Stimulated activated naive CD8-positive, alpha-beta T cell treated with anti-CD3 and anti-CD28 coated beads, Interleukin-15, Interleukin-2, amounts not matched to agents 100 ng/mL and 50 ng/mL, for 24 hours (primary cell): ENCODE measurements around the gene PAPSS2.
"Not testable (repeated sequence)": the region's sequence is repeated elsewhere in the genome, so short reads cannot be mapped to it uniquely, and the experiment has no call there.

ENCODE experiments used
- H3K27ac Mint-ChIP-seq: one replicate; pipeline ENCODE4 v1.8.0; 2021; ENCODE audit warnings: mild to moderate bottlenecking, mixed read lengths
- H3K27me3 Mint-ChIP-seq: one replicate; pipeline ENCODE4 v1.8.0; 2021; ENCODE audit warnings: mixed read lengths
- H3K36me3 Mint-ChIP-seq: one replicate; pipeline ENCODE4 v1.8.0; 2021; ENCODE audit warnings: low read depth, mixed read lengths
- H3K4me1 Mint-ChIP-seq: one replicate; pipeline ENCODE4 v1.8.0; 2021; ENCODE audit warnings: low read depth, mixed read lengths
- H3K4me3 Mint-ChIP-seq: one replicate; pipeline ENCODE4 v1.8.0; 2021; ENCODE audit warnings: mild to moderate bottlenecking, mixed read lengths
- H3K9me3 Mint-ChIP-seq: one replicate; pipeline ENCODE4 v1.8.0; 2021; ENCODE audit warnings: mixed read lengths

PAPSS2 gene

DNA sequence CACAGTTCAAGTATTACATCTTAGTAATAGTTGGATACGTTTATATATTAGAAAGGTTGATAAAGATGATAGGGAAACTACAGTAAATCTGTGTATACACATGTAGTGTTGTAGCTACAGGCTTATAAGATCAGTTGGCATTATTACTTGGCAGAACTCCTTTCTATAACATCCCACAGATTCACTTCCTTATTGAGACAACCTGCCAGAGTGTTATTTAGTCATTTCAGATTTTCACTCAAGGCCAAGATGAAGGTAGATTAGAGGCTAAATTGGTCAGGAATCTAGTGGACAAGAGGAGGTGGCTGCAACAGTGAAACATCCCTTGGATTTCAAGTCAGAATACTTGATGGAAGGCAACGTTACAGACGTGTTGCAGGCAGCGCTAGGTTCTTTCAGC is 63.0 kb downstream of the PAPSS2 start:
- peaks cover 10% of the 10 kb centered on the region for H3K4me1 Mint-ChIP-seq
- no peak overlapping the region for H3K27ac Mint-ChIP-seq
- no peaks in the 10 kb centered on the region for H3K36me3 Mint-ChIP-seq
- H3K27me3 Mint-ChIP-seq = peaks cover 17% of the 10 kb centered on the region
- no peaks in the 10 kb centered on the region for H3K9me3 Mint-ChIP-seq
- H3K4me3 Mint-ChIP-seq = no peak overlapping the region

DNA sequence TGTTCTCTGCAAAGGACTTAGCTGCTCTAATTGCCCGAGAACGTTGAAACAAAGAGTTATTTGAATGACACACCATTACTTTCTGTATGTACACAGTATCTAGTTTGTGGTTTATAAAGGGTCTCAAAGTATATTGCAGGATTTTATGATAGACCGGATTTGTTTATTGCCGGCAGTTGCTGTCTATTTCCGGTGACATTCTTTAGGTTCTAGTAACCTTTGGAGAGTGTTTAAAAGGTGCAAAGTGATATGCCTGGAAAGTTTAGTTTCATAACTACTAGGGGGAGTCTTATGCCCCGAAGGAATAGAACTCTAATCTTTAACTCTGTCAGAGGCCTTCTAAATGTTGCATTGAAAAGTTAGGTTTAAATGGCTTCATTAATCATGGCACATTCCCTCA is 63.8 kb downstream of the PAPSS2 start:
- H3K27me3 Mint-ChIP-seq = peaks cover 17% of the 10 kb centered on the region
- H3K9me3 Mint-ChIP-seq = no peaks in the 10 kb centered on the region
- H3K36me3 Mint-ChIP-seq = no peaks in the 10 kb centered on the region
- H3K27ac Mint-ChIP-seq = no peak overlapping the region
- peaks cover 10% of the 10 kb centered on the region for H3K4me1 Mint-ChIP-seq
- H3K4me3 Mint-ChIP-seq = no peak overlapping the region

DNA sequence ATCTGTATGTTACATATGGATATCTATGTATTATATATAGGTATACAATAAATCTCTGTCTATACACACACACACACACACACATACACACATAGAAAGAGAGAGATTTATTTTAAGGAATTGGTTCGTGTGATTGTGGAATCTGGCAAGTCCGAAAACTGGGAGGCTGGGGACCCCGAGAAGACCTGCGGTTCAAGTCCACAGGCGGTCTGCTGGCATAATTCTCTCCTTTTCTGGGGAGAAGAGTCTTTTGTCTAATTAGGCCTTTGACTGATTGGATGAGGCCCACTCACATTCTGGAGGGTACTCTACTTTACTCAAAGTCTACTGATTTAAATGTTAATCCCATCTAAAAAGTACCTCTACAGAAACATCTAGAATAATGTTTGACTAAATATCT is 65.1 kb downstream of the PAPSS2 start:
- no peak overlapping the region for H3K4me3 Mint-ChIP-seq
- H3K27ac Mint-ChIP-seq = no peak overlapping the region

DNA sequence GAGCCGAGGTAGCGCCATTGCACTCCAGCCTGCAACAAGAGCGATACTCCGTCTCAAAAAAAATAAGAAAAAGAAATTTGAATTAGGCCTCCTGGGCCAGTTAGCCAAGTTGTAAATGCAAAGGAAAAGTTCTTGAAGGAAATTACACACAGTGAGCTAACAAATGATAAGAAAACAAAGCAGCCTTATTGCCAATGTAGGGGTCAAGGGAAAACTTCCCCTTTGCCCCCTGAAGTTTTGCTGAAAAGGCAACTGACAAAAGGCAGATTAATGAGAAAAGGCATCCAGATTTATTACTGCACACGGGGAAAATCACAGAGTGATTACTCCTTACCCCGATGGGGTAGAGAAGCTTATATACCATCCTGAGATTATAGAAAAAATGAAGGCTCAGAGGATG is 70.3 kb downstream of the PAPSS2 start:
- Mint-ChIP-seq H3K9me3 (no peaks in the 10 kb centered on the region), H3K36me3 (no peaks in the 10 kb centered on the region), H3K27ac (no peak overlapping the region), H3K4me1 (no peaks in the 10 kb centered on the region), H3K27me3 (peaks cover 3% of the 10 kb centered on the region), H3K4me3 (no peak overlapping the region)

More for the DNA sequence above, 65.1 kb downstream of the PAPSS2 start:
- Mint-ChIP-seq H3K4me1 (peaks cover 10% of the 10 kb centered on the region), H3K36me3 (no peaks in the 10 kb centered on the region), H3K27me3 (peaks cover 17% of the 10 kb centered on the region), H3K9me3 (no peaks in the 10 kb centered on the region)

DNA sequence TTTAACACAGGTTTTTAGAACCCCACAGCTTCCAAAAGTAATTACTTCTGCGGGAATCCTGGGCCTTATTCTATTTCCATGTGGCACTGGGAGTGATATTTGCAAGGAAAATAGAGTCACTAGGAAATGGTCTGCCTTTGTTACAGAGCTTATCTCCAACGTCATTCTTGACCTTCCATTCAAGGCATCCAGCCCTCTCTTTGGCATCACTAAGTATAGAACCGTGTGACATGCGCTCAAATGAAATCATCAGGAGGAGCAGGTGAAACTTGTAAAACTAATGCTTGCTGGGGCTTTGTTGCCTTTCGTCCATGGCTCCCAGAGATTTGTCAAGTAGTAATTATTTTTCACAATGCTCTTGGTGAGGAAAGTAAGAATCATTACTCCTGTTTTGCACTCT is 73.4 kb downstream of the PAPSS2 start:
- Mint-ChIP-seq H3K4me3 (no peak overlapping the region), H3K36me3 (no peaks in the 10 kb centered on the region), H3K27me3 (peaks cover 21% of the 10 kb centered on the region), H3K27ac (no peak overlapping the region), H3K9me3 (no peaks in the 10 kb centered on the region), H3K4me1 (no peaks in the 10 kb centered on the region)

DNA sequence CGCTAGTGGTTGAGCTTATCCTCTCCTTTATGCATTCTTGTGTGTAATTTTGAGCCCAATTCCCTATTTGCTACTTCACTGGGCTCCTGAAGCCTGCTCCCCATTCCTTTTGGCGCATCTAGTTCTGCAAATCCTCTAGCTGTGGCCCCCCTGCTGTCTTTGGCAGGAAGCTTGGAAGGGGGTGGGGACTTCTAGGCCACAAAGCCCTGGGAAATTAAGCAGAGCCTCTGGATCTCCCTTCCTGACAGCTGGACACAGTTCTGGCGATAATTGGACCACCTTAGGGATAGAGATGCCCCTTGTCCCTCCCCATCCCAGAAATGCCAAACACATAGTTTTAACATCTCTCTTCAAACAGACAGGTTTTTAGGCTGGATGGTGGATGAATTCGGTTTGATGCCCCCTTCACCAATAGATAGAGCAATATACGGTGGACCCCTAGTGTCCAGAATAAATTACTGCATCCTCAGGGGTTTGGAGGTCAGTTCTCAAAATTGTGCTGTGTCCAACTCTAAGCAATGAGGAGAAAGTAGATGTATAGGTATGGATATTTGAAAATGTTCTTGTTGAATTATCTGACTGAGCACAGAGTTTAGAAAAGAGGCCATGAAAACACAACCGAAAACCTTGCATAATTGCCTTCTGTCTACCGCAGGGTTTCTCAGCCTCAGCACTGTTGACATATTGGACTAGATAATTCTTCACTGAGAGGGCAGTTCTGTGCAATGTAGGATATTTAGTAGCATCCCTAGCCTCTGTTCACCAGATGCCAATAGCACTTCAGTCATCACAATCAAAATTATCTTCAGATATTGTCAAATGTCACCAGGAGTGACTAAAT is 75.5 kb downstream of the PAPSS2 start:
- Mint-ChIP-seq H3K27ac (no peak overlapping the region), H3K4me3 (no peak overlapping the region), H3K4me1 (no peaks in the 10 kb centered on the region), H3K27me3 (peaks cover 30% of the 10 kb centered on the region), H3K36me3 (no peaks in the 10 kb centered on the region), H3K9me3 (no peaks in the 10 kb centered on the region)

DNA sequence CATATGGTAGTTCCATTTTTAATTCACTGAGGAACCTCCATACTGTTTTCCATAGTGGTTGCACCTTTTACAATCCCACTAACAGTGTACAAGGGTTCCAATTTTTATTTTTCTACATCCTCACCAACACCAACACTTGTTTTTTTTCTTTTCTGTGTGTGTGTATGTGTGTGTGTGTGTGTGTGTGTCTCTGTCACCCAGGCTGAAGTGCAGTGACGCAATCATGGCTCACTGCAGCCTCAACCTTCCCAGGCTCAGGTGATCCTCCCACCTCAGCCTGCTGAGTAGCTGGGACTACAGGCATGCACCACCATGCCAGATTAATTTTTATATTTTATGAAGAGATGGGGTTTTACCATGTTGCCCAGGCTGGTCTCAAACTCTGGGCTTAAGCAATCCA is 78.6 kb downstream of the PAPSS2 start:
- not testable (repeated sequence) for H3K9me3 Mint-ChIP-seq, H3K36me3 Mint-ChIP-seq, H3K4me1 Mint-ChIP-seq, H3K4me3 Mint-ChIP-seq, H3K27ac Mint-ChIP-seq
- peaks cover 27% of the 10 kb centered on the region for H3K27me3 Mint-ChIP-seq

DNA sequence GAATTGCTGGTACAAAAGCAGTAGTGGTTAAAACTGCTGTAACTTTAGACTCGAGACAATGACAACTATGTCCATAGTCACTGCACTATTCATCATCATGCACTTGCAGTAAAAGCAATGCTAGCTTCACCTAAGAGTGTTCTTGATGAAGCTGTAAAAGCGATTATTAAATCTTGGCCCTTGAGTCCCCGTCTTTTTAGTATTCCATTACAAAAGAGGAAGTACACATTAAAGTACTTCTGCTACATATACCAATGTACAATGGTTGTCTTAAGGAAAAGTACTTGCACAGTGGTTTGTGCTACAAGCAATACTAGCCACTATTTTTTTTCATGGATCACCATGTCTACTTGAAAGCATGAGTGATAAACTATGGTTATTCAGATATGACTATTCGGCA is 80.0 kb downstream of the PAPSS2 start:
- H3K36me3 Mint-ChIP-seq = no peaks in the 10 kb centered on the region

DNA sequence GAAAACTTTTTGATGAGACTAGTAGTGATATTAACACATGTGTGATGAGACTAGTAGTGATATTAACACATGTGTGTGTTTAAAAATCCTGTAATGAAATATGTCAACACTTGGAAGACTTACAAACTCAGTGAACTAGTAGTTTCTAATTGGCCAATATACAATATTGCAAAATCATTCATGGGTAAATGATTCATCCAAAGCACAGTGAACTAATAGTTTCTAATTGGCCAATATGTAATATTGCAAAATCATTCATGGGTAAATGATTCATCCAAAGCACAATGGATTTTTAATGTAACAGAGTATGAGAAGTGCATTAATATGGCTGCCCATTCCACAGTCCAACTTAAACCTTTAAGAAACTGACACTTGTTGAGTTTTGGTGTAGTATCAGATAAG is 80.6 kb downstream of the PAPSS2 start:
- H3K27ac Mint-ChIP-seq = no peak overlapping the region
- no peaks in the 10 kb centered on the region for H3K4me1 Mint-ChIP-seq
- peaks cover 25% of the 10 kb centered on the region for H3K27me3 Mint-ChIP-seq
- H3K36me3 Mint-ChIP-seq = no peaks in the 10 kb centered on the region
- H3K9me3 Mint-ChIP-seq = no peaks in the 10 kb centered on the region
- H3K4me3 Mint-ChIP-seq = no peak overlapping the region

More for the DNA sequence above, 80.0 kb downstream of the PAPSS2 start:
- H3K4me3 Mint-ChIP-seq = no peak overlapping the region
- no peak overlapping the region for H3K27ac Mint-ChIP-seq
- peaks cover 27% of the 10 kb centered on the region for H3K27me3 Mint-ChIP-seq
- no peaks in the 10 kb centered on the region for H3K4me1 Mint-ChIP-seq
- H3K9me3 Mint-ChIP-seq = no peaks in the 10 kb centered on the region

DNA sequence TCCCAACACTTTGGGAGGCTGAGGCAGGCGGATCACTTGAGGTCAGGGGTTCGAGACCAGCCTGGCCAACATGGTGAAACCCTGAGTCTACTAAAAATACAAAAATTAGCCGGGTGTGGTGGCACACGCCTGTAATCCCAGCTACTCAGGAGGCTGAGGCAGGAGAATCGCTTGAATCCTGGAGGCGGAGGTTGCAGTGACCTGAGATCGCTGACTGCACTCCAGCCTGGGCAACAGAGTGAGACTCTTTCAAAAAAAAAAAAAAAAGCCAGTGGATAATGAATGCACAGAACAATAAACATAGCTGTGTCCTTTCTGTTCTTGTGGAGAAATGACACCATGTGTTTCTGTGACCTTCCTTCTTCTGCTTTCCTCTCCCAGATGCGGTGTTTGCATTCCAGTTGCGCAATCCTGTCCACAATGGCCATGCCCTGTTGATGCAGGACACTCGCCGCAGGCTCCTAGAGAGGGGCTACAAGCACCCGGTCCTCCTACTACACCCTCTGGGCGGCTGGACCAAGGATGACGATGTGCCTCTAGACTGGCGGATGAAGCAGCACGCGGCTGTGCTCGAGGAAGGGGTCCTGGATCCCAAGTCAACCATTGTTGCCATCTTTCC is 83.4 kb downstream of the PAPSS2 start:
- H3K36me3 Mint-ChIP-seq, H3K4me1 Mint-ChIP-seq, H3K27ac Mint-ChIP-seq, H3K9me3 Mint-ChIP-seq, H3K4me3 Mint-ChIP-seq, H3K27me3 Mint-ChIP-seq: not testable (repeated sequence)

DNA sequence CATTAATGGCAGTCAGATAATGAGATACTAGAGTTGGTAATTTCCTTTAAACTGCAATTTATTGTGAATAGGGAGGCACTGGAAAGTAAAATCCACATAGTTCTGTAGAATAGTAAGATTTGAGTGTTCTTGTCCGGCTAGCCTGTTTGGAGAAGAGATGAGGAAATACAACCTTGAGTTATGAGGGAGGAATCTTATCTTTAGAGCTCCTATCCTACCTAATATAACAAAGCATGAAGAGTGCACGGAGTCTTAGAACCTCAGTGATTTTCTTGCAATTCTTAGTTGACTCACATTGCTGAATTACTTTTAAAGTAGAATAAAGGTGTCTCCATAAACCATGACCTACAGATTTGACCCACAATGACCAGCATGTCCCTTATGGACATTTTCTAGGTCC is 84.9 kb downstream of the PAPSS2 start:
- H3K27ac Mint-ChIP-seq = no peak overlapping the region
- no peaks in the 10 kb centered on the region for H3K4me1 Mint-ChIP-seq
- no peaks in the 10 kb centered on the region for H3K36me3 Mint-ChIP-seq
- H3K27me3 Mint-ChIP-seq = peaks cover 5% of the 10 kb centered on the region
- H3K4me3 Mint-ChIP-seq = no peak overlapping the region
- no peaks in the 10 kb centered on the region for H3K9me3 Mint-ChIP-seq

DNA sequence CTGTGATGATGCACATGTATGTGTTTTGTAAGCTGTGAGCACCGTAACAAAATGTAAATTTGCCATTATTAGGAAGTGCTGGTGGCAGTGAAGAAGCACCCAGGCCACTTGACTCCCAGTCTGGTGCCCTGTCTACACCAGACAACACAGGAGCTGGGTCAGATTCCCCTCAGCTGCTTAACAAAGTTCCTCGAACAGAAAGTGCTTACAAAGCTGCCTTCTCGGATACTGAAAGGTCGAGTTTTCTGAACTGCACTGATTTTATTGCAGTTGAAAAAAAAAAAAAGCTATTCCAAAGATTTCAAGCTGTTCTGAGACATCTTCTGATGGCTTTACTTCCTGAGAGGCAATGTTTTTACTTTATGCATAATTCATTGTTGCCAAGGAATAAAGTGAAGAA is 87.2 kb downstream of the PAPSS2 start:
- Mint-ChIP-seq H3K27me3 (no peaks in the 10 kb centered on the region), H3K4me3 (no peak overlapping the region), H3K36me3 (no peaks in the 10 kb centered on the region), H3K9me3 (no peaks in the 10 kb centered on the region), H3K27ac (no peak overlapping the region), H3K4me1 (peaks cover 18% of the 10 kb centered on the region)

DNA sequence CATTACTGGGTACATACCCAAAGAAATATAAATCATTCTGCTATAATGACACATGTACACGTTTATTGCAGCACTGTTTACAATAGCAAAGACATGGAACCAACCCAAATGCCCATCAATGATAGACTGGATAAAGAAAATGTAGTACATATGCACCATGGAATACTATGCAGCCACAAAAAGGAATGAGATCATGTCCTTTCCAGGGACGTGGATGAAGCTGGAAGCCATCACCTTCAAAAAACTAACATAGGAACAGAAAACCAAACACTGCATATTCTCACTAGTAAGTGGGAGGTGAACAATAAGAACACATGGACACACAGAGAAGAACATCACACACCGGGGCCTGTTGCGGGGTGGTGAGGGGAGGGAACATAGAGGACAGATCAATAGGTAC is 88.6 kb downstream of the PAPSS2 start:
- H3K27me3 Mint-ChIP-seq, H3K9me3 Mint-ChIP-seq, H3K27ac Mint-ChIP-seq, H3K4me3 Mint-ChIP-seq: not testable (repeated sequence)
- Mint-ChIP-seq H3K4me1 (peaks cover 28% of the 10 kb centered on the region), H3K36me3 (peaks cover 11% of the 10 kb centered on the region)

DNA sequence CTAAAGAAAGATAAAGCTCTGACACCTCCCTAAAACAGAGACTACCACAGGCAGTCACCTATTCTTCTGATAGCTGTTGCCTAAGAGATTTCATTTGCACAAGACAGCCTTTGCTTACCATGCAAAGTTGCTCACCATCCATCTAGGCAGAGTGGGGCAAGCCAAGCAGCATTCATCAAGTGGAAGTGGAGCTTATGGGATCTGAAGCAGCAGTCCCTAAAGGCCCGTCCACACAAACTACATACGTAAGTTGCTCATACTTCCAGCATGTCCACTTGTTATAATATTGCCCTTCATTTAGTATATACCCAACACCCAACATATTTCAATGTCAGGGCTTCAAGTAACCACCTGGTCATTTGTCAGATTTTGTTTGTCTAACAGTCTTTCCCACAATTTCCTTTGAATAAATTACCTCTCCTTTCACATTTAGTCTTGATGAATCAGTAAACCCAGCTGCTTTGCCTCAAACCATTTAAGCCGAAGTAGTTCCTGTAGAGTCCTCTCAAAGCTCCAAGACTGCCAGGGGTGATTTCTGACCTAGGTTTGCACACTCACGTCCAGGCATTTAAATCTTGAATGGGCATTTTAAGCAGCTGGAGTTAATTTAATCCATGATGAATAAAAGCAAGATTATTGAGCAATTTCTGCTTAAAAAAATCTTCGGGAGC is 90.5 kb downstream of the PAPSS2 start:
- peaks cover 26% of the 10 kb centered on the region for H3K36me3 Mint-ChIP-seq
- H3K27ac Mint-ChIP-seq = no peak overlapping the region
- no peak overlapping the region for H3K4me3 Mint-ChIP-seq
- no peaks in the 10 kb centered on the region for H3K27me3 Mint-ChIP-seq
- peaks cover 41% of the 10 kb centered on the region for H3K4me1 Mint-ChIP-seq
- no peaks in the 10 kb centered on the region for H3K9me3 Mint-ChIP-seq

DNA sequence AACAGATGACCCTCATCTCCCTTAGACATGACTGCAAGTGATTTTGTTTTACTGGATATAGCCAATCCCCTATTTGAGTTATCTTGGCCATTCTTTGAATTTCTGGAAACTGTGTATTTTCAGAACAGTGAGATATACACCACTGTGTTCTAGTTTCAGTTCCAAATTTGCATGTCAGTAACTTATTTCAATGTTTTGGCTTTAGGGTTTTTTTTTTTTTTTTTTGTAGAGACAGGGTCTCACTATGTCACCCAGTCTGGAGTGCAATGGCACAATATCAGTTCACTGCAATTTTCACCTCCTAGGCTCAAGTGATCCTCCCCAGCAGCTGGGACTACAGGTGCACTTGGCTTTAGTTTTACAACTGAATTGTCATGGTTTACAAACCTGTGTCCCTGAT is 91.1 kb downstream of the PAPSS2 start:
- Mint-ChIP-seq H3K27ac (peak overlapping the region; percentile 21), H3K27me3 (no peaks in the 10 kb centered on the region), H3K36me3 (peaks cover 29% of the 10 kb centered on the region), H3K4me3 (no peak overlapping the region), H3K9me3 (no peaks in the 10 kb centered on the region), H3K4me1 (peaks cover 41% of the 10 kb centered on the region)
